MCF 10A (cell line): Measurements from ENCODE around the gene KCNMA1. TPM values are rescaled to one million over a fixed set of nuclear protein-coding genes. Genes with fewer than 3 reads are reported as not detected.

Source experiments
- BruUV-seq: library from RNA; stranded (reverse); fragments of 400-500 nt; replicated peaks from 2 replicates; lab custom pipeline; 2021; lab: Mats Ljungman, UMichigan
- CTCF ChIA-PET: fragments of 300-600 bp; sonication (Branson Sonifier 250); formaldehyde crosslinking; extraction: SDS; loops from one replicate; lab custom pipeline; 2021; ENCODE audit warnings: antibody characterized with exemption, inconsistent platforms; lab: Yijun Ruan, JAX
- POLR2A ChIA-PET: fragments of 300-600, 350-650 bp; sonication (Branson Sonifier 250); formaldehyde crosslinking; extraction: SDS; loops from one replicate; lab custom pipeline; 2020; ENCODE audit warnings: antibody characterized with exemption, inconsistent platforms; lab: Yijun Ruan, JAX
- DNase-seq: peaks from one replicate; pipeline ENCODE4 v3.0.0-alpha.2; 2018; ENCODE audit not compliant: unreplicated experiment
- H3K27ac Mint-ChIP-seq: one replicate; pipeline ENCODE4 v1.8.0; 2022; ENCODE audit warnings: mild to moderate bottlenecking, low read depth, mixed read lengths; ENCODE audit not compliant: unreplicated experiment
- H3K27me3 Mint-ChIP-seq: one replicate; pipeline ENCODE4 v1.8.0; 2022; ENCODE audit warnings: mixed read lengths; ENCODE audit not compliant: insufficient read depth, unreplicated experiment
- H3K36me3 Mint-ChIP-seq: one replicate; pipeline ENCODE4 v1.8.0; 2022; ENCODE audit warnings: mild to moderate bottlenecking, moderate library complexity, mixed read lengths; ENCODE audit not compliant: insufficient read depth, unreplicated experiment
- H3K4me1 Mint-ChIP-seq: one replicate; pipeline ENCODE4 v1.8.0; 2022; ENCODE audit warnings: mixed read lengths; ENCODE audit not compliant: insufficient read depth, unreplicated experiment
- H3K4me3 Mint-ChIP-seq: one replicate; pipeline ENCODE4 v1.8.0; 2022; ENCODE audit warnings: mild to moderate bottlenecking, moderate library complexity, mixed read lengths; ENCODE audit not compliant: unreplicated experiment
- H3K9me3 Mint-ChIP-seq: one replicate; pipeline ENCODE4 v1.8.0; 2022; ENCODE audit warnings: mixed read lengths; ENCODE audit not compliant: unreplicated experiment
- intact Hi-C: fragments of 100-400 bp; cut with micrococcal nuclease; formaldehyde crosslinking; loops from 2 replicates; pipeline ENCODE4 v1.14.1; 2022
- total RNA-seq: library from RNA; stranded (reverse); gene quantifications from 2 replicates; pipeline ENCODE4 v1.2.3, GENCODE V29; 2022
- TF ChIP-seq, protein P1 (sequence below): fragments of 200-600 bp; IDR thresholded peaks from one replicate; pipeline ENCODE4 v1.8.0; 2022; ENCODE audit warnings: antibody characterized with exemption, mild to moderate bottlenecking; ENCODE audit not compliant: unreplicated experiment

Gene KCNMA1
- total RNA-seq, 1 experiment from 2014 or later, result 7.5 TPM

GRCh38 chr10:77580482-77580881 lies 57.1 kb downstream of the KCNMA1 start:
- H3K27me3 Mint-ChIP-seq, result no peaks in the 10 kb centered on the region

GRCh38 chr10:77578583-77579227 lies 58.9 kb downstream of the KCNMA1 start:
- no TSS peak for BruUV-seq
- TF ChIP-seq, protein P1, sequence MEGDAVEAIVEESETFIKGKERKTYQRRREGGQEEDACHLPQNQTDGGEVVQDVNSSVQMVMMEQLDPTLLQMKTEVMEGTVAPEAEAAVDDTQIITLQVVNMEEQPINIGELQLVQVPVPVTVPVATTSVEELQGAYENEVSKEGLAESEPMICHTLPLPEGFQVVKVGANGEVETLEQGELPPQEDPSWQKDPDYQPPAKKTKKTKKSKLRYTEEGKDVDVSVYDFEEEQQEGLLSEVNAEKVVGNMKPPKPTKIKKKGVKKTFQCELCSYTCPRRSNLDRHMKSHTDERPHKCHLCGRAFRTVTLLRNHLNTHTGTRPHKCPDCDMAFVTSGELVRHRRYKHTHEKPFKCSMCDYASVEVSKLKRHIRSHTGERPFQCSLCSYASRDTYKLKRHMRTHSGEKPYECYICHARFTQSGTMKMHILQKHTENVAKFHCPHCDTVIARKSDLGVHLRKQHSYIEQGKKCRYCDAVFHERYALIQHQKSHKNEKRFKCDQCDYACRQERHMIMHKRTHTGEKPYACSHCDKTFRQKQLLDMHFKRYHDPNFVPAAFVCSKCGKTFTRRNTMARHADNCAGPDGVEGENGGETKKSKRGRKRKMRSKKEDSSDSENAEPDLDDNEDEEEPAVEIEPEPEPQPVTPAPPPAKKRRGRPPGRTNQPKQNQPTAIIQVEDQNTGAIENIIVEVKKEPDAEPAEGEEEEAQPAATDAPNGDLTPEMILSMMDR, result no peak
- CTCF ChIA-PET, result interaction anchor here (0.6 kb wide), 1 partner anchor 172 kb away, joined by 3 read pairs; no protein-coding TSS in a partner anchor
- no peaks in the 10 kb centered on the region for H3K36me3 Mint-ChIP-seq
- POLR2A ChIA-PET, result interaction anchor here (0.6 kb wide), 1 partner anchor 97 kb away, joined by 3 read pairs; no protein-coding TSS in a partner anchor
- intact Hi-C loops, result no loop called here
- H3K27me3 Mint-ChIP-seq, result no peaks in the 10 kb centered on the region
- DNase-seq, result peak; percentile 24
- no peaks in the 10 kb centered on the region for H3K9me3 Mint-ChIP-seq
- H3K27ac Mint-ChIP-seq, result no peak overlapping the region
- H3K4me1 Mint-ChIP-seq, result peaks cover 17% of the 10 kb centered on the region
- H3K4me3 Mint-ChIP-seq, result no peak overlapping the region

More at GRCh38 chr10:77580482-77580881, 57.1 kb downstream of the KCNMA1 start:
- no peak overlapping the region for H3K27ac Mint-ChIP-seq
- ChIA-PET CTCF (no interaction called here), POLR2A (no interaction called here)
- no peaks in the 10 kb centered on the region for H3K36me3 Mint-ChIP-seq
- BruUV-seq, result no TSS peak
- intact Hi-C loops, result no loop called here
- no peaks in the 10 kb centered on the region for H3K9me3 Mint-ChIP-seq
- TF ChIP-seq, protein P1, result no peak
- no peak for DNase-seq
- H3K4me3 Mint-ChIP-seq, result no peak overlapping the region
- H3K4me1 Mint-ChIP-seq, result peaks cover 17% of the 10 kb centered on the region

- H3K36me3 Mint-ChIP-seq, result no peaks in the 10 kb centered on the region
- ChIA-PET POLR2A (no interaction called here), CTCF (interaction anchor here (0.5 to 0.6 kb wide), 2 partner anchors 113 to 639 kb away, joined by 3 read pairs; no protein-coding TSS in a partner anchor)
- no peaks in the 10 kb centered on the region for H3K27me3 Mint-ChIP-seq
- BruUV-seq, result no TSS peak
- intact Hi-C loops, result no loop called here
- peaks cover 11% of the 10 kb centered on the region for H3K4me1 Mint-ChIP-seq
- no peak overlapping the region for H3K4me3 Mint-ChIP-seq
- TF ChIP-seq, protein P1, result no peak
- no peak for DNase-seq
- H3K9me3 Mint-ChIP-seq, result no peaks in the 10 kb centered on the region
- H3K27ac Mint-ChIP-seq, result no peak overlapping the region
These were observed 59.9 kb downstream of the KCNMA1 start for GRCh38 chr10:77577666-77578229.

GRCh38 chr10:77576444-77577032 lies 61.1 kb downstream of the KCNMA1 start:
- no TSS peak for BruUV-seq
- H3K4me3 Mint-ChIP-seq, result no peak overlapping the region
- no peak for DNase-seq
- CTCF ChIA-PET, result no interaction called here
- H3K27me3 Mint-ChIP-seq, result no peaks in the 10 kb centered on the region
- TF ChIP-seq, protein P1, result no peak
- POLR2A ChIA-PET, result interaction anchor here (0.5 kb wide), 1 partner anchor 208 kb away, joined by 3 read pairs; no protein-coding TSS in a partner anchor
- intact Hi-C loops, result no loop called here
- peaks cover 7% of the 10 kb centered on the region for H3K4me1 Mint-ChIP-seq
- no peaks in the 10 kb centered on the region for H3K36me3 Mint-ChIP-seq
- H3K9me3 Mint-ChIP-seq, result no peaks in the 10 kb centered on the region
- H3K27ac Mint-ChIP-seq, result no peak overlapping the region
